Loucy (cell line): Measurements from ENCODE around the gene ABHD17A.

Experiments used
- H2AFZ ChIP-seq: fragments of 200-600 bp; sonication (generic); 2 replicates; pipeline ENCODE4 v1.6.0; 2016; ENCODE audit warnings: antibody characterized with exemption, mild to moderate bottlenecking, low read length, moderate library complexity
- H3F3A ChIP-seq: fragments of 200-600 bp; 2 replicates; pipeline ENCODE4 v1.6.0; 2016; ENCODE audit warnings: antibody characterized with exemption, low read depth, mild to moderate bottlenecking
- H3K27me3 ChIP-seq: fragments of 200-600 bp; sonication (generic); 2 replicates; pipeline ENCODE4 v1.6.1; 2014; ENCODE audit warnings: low read length, mild to moderate bottlenecking; ENCODE audit not compliant: insufficient read depth, poor library complexity, severe bottlenecking
- H3K36me3 ChIP-seq: fragments of 200-600 bp; sonication (generic); 2 replicates; pipeline ENCODE4 v1.6.1; 2016; ENCODE audit warnings: low read length; ENCODE audit not compliant: insufficient read depth
- H3K4me1 ChIP-seq: fragments of 200-600 bp; sonication (generic); 2 replicates; pipeline ENCODE4 v1.5.1; 2014; ENCODE audit warnings: low read length, mild to moderate bottlenecking; ENCODE audit not compliant: insufficient read depth, poor library complexity, severe bottlenecking
- H3K4me2 ChIP-seq: fragments of 200-600 bp; sonication (generic); 2 replicates; pipeline ENCODE4 v1.6.0; 2014; ENCODE audit warnings: antibody characterized with exemption, low read length, low read depth, mild to moderate bottlenecking; ENCODE audit not compliant: poor library complexity, severe bottlenecking
- H3K4me3 ChIP-seq: fragments of 200-600 bp; sonication (generic); 2 replicates; pipeline ENCODE4 v1.5.1; 2014; ENCODE audit warnings: low read length, mild to moderate bottlenecking, mixed read lengths; ENCODE audit not compliant: poor library complexity, severe bottlenecking
- H3K79me2 ChIP-seq: fragments of 200-600 bp; sonication (generic); 2 replicates; pipeline ENCODE4 v1.6.1; 2014; ENCODE audit warnings: low read length; ENCODE audit not compliant: insufficient read depth
- H3K9ac ChIP-seq: fragments of 200-600 bp; sonication (generic); 2 replicates; pipeline ENCODE4 v1.6.0; 2014; ENCODE audit warnings: mild to moderate bottlenecking, low read depth, low read length, moderate library complexity; ENCODE audit not compliant: poor library complexity, severe bottlenecking
- H3K9me2 ChIP-seq: fragments of 200-600 bp; sonication (generic); replicated peaks from 2 replicates; pipeline ENCODE4 v1.6.1; 2016; ENCODE audit warnings: low read depth, low read length, mixed read lengths
- H3K9me3 ChIP-seq: fragments of 200-600 bp; sonication (generic); 2 replicates; pipeline ENCODE4 v1.6.1; 2014; ENCODE audit warnings: mild to moderate bottlenecking, antibody characterized with exemption, low read length, low read depth; ENCODE audit not compliant: insufficient read depth
- H4K20me1 ChIP-seq: fragments of 200-600 bp; sonication (generic); 2 replicates; pipeline ENCODE4 v1.6.0; 2014; ENCODE audit warnings: antibody characterized with exemption, low read length, mild to moderate bottlenecking; ENCODE audit not compliant: insufficient read depth, poor library complexity, severe bottlenecking
- CTCF ChIP-seq: fragments of 200-600 bp; sonication (generic); conservative IDR thresholded peaks from 2 replicates; pipeline ENCODE4 v1.5.1; 2014; ENCODE audit warnings: mild to moderate bottlenecking, antibody characterized with exemption, low read length
- EZH2phosphoT487 ChIP-seq: fragments of 200-600 bp; IDR thresholded peaks from 2 replicates; pipeline ENCODE4 v1.6.1; 2018; ENCODE audit warnings: antibody characterized with exemption, mild to moderate bottlenecking, moderate library complexity, borderline replicate concordance

The ABHD17A gene

GRCh38 chr19:1829958-1830357 lies 55.3 kb downstream of the ABHD17A start:
- Histone ChIP-seq H3K9me2 (no peaks in the 10 kb centered on the region), H3K9ac (no peak overlapping the region), H3K9me3 (no peaks in the 10 kb centered on the region), H2AFZ (no peak overlapping the region), H4K20me1 (peaks cover 15% of the 10 kb centered on the region), H3K4me1 (no peaks in the 10 kb centered on the region), H3K4me2 (no peak overlapping the region), H3K4me3 (no peak overlapping the region), H3K79me2 (peaks cover 19% of the 10 kb centered on the region; the same call in 1 of the 2 replicates), H3K36me3 (peaks cover 16% of the 10 kb centered on the region; the same call in 1 of the 2 replicates), H3F3A (no peaks in the 10 kb centered on the region), H3K27me3 (no peaks in the 10 kb centered on the region)
- no peak for TF ChIP-seq CTCF
- no peak for TF ChIP-seq EZH2phosphoT487

DNA sequence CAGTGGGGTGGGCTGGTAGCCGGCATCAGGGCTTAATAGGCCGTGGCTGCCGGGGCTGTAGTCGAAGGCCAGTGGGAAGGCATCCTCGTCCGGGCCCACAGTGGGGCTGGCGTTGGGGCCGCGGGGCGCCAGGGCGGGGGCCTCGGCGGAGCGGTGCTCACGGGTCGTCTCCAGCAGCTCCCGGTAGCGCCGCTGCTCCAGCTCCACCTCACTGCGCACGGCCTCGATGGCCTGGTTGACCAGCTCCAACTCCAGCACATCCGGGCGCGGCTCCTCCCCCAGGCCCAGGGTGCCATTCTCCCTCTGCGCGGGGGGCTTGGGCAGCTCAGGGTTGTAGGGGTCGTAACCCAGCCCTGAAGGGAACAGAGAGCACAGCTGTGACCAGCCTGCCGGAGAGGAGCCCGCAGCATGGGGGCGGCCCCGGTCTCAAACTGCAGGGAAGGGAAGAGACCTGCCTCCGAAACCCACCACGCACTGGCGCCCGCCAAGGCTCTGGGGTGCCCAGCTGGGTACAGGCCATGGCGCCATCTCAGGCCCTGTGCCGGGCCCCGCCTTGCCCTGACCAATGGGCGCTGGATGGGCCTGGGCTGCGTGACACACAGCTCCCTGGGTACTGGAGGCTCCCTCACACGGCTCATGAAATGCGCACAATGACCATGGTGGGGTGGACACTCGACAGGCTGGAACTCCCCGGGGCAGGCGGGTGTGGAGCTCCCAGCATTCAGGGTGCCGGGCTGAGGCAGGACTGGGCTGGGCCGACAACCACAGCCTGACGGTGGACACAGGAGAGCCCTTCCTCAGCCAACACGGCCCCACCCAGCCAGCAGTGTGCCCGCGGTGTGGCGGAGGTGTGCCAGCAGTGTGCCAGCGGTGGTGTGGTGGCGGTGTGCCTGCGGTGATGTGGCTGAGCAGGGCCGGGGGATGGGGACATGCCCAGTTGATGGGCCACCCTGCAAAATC lies 56.7 kb downstream of the ABHD17A start:
- peaks cover 23% of the 10 kb centered on the region; the same call in 1 of the 2 replicates for H3K36me3 ChIP-seq
- no peak overlapping the region for H3K4me2 ChIP-seq
- no peak overlapping the region for H3K9ac ChIP-seq
- TF ChIP-seq CTCF (no peak), EZH2phosphoT487 (no peak)
- H3K27me3 ChIP-seq = no peaks in the 10 kb centered on the region
- no peaks in the 10 kb centered on the region for H3K4me1 ChIP-seq
- H3K9me2 ChIP-seq = no peaks in the 10 kb centered on the region
- H3F3A ChIP-seq = no peaks in the 10 kb centered on the region
- H3K4me3 ChIP-seq = no peak overlapping the region
- peaks cover 9% of the 10 kb centered on the region for H4K20me1 ChIP-seq
- H3K79me2 ChIP-seq = peaks cover 6% of the 10 kb centered on the region; the same call in 1 of the 2 replicates
- H2AFZ ChIP-seq = no peak overlapping the region
- H3K9me3 ChIP-seq = no peaks in the 10 kb centered on the region

DNA sequence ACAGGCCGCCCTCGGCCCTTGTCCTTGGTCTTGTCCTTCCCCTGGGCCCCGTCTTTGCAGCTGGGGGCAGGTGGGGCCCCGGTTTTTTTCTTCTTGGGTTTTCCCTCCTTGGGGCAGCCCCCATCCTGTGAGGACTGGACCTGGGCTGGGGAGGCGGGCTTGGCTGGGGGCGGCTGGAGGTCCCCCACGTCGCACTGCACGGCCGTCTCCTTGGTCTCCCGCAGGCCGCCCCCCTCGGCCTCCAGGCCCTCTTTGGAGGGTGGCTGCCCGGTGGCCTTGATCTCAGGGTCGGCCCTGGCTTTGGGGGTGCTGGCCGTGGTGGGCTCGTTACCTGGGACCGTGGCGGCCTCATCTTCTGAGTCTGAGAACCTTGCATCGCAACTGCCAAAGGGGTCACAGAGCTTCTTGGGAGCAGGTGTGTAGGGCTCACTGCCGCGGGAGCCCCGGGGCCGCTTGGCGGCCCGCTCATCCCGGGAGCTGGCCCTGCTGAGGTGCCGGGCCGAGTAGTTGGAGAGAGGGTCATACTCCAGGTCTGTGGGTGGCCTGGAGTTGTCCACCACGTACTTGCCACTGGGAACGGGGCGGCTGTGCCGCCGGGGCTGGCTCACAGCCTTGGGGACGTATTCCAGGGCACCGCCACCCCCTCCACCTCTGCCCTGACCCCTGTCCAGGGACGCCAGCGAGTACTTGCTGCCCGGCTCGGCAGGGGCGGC lies 57.6 kb downstream of the ABHD17A start:
- no peak overlapping the region for H3K4me3 ChIP-seq
- H3F3A ChIP-seq = no peaks in the 10 kb centered on the region
- TF ChIP-seq EZH2phosphoT487 (no peak), CTCF (no peak)
- H3K9me3 ChIP-seq = no peaks in the 10 kb centered on the region
- H3K9ac ChIP-seq = no peak overlapping the region
- no peak overlapping the region for H3K4me2 ChIP-seq
- no peaks in the 10 kb centered on the region; the same call in 1 of the 2 replicates for H3K79me2 ChIP-seq
- peaks cover 23% of the 10 kb centered on the region; the same call in 1 of the 2 replicates for H3K36me3 ChIP-seq
- no peaks in the 10 kb centered on the region for H3K4me1 ChIP-seq
- H2AFZ ChIP-seq = no peak overlapping the region
- no peaks in the 10 kb centered on the region for H3K27me3 ChIP-seq
- H3K9me2 ChIP-seq = no peaks in the 10 kb centered on the region
- H4K20me1 ChIP-seq = peaks cover 8% of the 10 kb centered on the region
